ENCODE measurements around the gene MMD2. TPM values are rescaled to one million over a fixed set of nuclear protein-coding genes. Genes with fewer than 3 reads are reported as not detected.

MMD2 gene
- total RNA-seq, 4 donors from 2014 or later: not detected

DNA sequence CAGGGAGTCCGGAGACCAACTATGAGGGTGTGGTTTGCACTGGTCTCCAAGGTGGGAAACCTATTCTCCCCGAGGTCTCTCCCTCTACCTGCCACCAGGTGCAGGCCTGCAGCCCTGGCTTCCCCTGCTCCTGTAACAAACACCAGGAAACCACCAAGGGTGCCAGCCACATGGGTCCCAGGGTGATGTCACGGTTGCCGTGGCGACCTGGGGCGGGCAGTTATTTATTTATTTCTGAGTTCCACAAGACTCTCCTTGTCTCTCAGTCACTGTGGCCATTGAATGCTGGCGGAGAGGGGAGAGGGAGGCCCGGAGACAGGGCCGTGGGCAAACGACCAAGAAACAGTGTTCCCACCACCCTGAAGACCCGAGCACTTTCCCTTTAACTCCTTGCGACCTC is 27.0 kb downstream of the MMD2 start:
- Histone ChIP-seq H3K4me3 (no peak overlapping the region), H3K36me3 (no peaks in the 10 kb centered on the region), H3K4me1 (no peaks in the 10 kb centered on the region), H3K27me3 (peaks cover 0 to 33% (median 0%) of the 10 kb centered on the region in 4 donors), H3K27ac (no peak overlapping the region), H3K9me3 (no peaks in the 10 kb centered on the region)
- DNase-seq: no peak
- TF ChIP-seq, protein P1, sequence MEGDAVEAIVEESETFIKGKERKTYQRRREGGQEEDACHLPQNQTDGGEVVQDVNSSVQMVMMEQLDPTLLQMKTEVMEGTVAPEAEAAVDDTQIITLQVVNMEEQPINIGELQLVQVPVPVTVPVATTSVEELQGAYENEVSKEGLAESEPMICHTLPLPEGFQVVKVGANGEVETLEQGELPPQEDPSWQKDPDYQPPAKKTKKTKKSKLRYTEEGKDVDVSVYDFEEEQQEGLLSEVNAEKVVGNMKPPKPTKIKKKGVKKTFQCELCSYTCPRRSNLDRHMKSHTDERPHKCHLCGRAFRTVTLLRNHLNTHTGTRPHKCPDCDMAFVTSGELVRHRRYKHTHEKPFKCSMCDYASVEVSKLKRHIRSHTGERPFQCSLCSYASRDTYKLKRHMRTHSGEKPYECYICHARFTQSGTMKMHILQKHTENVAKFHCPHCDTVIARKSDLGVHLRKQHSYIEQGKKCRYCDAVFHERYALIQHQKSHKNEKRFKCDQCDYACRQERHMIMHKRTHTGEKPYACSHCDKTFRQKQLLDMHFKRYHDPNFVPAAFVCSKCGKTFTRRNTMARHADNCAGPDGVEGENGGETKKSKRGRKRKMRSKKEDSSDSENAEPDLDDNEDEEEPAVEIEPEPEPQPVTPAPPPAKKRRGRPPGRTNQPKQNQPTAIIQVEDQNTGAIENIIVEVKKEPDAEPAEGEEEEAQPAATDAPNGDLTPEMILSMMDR (IDR thresholded peaks at IDR 0.05): no peak
- no peak for TF ChIP-seq POLR2A (IDR thresholded peaks at IDR 0.05)
- 53 to 54% methylated on average over 12 of the region's 12 CpGs for WGBS, 2 donors
- intact Hi-C loops (cut with DNase I): no loop called here

DNA sequence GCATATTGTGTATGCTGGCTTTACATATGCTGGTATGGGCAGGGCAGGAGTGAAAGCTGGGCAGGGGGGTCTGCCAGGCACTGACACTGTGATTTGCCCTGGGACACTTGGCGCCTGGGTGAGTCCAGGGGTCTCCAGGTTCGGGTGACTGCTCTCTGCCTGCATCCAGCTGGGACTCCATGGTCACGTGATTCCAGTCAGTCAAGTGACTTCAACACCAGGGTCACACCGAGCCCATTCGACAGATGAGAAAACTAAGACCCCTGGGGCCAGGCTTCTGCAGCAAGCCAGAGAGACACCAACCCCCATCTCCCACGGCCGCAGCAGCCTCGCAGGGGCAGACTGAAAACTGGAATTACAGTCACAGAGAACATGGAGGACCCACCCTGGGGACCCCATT is 30.0 kb downstream of the MMD2 start:
- Histone ChIP-seq H3K27ac (no peak overlapping the region), H3K36me3 (no peaks in the 10 kb centered on the region), H3K4me1 (no peaks in the 10 kb centered on the region), H3K27me3 (peaks cover 0 to 28% (median 0%) of the 10 kb centered on the region in 4 donors), H3K9me3 (no peaks in the 10 kb centered on the region), H3K4me3 (no peak overlapping the region)
- DNase-seq: no peak
- 94% methylated on average over 3 of the region's 8 CpGs; no CpG with 5 or more reads in 1 of the 2 donors for WGBS, 2 donors
- TF ChIP-seq POLR2A (IDR thresholded peaks at IDR 0.05): no peak
- TF ChIP-seq, protein P1 (IDR thresholded peaks at IDR 0.05): no peak
- intact Hi-C loops (cut with DNase I): no loop called here

DNA sequence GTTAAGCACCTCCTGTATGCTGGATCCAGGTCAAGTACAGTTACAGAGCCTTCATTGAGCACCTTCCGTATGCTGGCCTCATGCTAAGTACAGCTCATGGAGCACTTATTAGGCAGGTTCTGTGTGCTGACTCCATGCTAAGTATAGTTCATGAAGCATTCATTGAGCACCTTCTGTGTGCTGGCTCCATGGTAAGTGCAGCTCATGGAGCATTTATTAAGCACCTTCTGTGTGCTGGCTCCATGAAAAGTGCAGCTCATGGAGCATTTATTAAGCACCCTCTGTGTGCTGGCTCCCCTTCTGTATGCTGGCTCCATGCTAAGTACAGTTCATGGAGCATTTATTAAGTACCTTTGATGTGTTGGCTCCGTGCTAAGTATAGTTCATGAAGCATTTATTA is 30.5 kb downstream of the MMD2 start:
- TF ChIP-seq, protein P1 (IDR thresholded peaks at IDR 0.05): no peak
- Histone ChIP-seq H3K9me3 (no peaks in the 10 kb centered on the region), H3K27ac (no peak overlapping the region), H3K27me3 (peaks cover 0 to 30% (median 0%) of the 10 kb centered on the region in 4 donors), H3K4me1 (no peaks in the 10 kb centered on the region), H3K36me3 (no peaks in the 10 kb centered on the region), H3K4me3 (no peak overlapping the region)
- intact Hi-C loops (cut with DNase I): no loop called here
- WGBS, 2 donors: 59 to 80% methylated on average over 2 of the region's 2 CpGs
- no peak for DNase-seq

DNA sequence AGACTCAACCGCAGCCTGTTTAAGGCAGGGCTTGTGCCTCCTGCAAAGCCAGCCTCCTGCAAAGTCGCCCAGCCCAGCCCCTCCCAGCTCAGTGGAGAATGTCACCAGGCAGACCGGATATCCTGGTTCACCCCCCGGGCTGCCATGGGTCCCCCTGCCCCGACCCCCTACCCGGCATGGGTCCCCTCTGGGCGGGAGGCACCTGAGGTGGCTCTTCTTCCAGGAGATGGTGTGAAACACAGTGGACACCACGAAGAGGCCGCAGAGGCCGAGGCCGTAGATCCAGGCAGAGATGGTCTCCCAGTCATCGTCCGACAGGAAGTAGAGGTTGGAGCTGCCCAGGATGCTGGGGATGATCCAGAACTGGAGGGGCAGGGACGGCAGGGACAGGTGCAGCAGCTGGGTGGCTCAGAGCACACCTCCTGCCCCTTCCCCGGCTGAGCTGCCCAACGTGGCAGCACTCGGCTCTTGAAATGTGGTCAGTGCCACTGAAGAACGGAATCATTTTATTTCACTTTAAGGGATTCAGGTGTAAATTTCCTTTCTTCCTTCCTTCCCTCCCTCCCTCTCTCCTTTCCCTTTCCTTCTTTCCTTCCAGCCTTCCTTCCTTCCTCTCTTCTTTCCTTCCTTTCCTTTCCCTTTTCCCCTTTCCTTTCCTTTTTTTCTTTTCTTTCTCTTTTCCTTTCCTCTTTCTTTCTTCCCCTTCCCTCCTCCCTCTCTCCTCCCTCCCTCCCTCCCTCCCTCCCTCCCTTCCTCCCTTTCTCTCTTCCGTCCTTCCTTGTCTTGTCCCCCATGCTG is 38.8 kb downstream of the MMD2 start:
- no peak for TF ChIP-seq POLR2A (IDR thresholded peaks at IDR 0.05)
- TF ChIP-seq, protein P1 (IDR thresholded peaks at IDR 0.05): no peak
- H3K36me3 ChIP-seq: no peaks in the 10 kb centered on the region
- no peak overlapping the region for H3K27ac ChIP-seq
- no peak overlapping the region for H3K4me3 ChIP-seq
- no peak for DNase-seq
- 75 to 80% methylated on average over 8 of the region's 19 CpGs for WGBS, 2 donors
- H3K27me3 ChIP-seq: peaks cover 0 to 24% (median 0%) of the 10 kb centered on the region in 4 donors
- H3K4me1 ChIP-seq: no peaks in the 10 kb centered on the region
- H3K9me3 ChIP-seq: peaks cover 0 to 15% (median 5%) of the 10 kb centered on the region in 3 donors
- intact Hi-C loops (cut with DNase I): no loop called here

DNA sequence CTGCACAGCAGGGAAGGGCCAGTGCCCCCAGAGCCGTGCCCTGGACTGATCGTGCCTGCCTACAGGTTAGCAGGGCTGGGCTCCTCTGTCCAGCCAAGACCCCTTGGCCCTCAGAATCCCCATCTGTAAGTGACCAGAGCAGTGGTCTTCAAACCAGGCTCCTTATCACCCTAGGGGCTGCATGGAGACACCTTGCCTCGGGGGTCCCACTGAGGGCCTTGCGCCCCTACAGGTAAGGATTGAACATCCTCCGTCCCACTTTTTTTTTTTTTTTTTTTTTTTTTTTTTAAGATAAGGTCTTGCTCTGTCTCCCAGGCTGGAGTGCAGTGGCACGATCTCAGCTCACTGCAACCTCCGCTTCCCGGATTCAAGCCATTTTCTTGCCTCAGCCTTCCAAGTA is 42.9 kb downstream of the MMD2 start:
- no peak for DNase-seq
- Histone ChIP-seq H3K9me3 (peaks cover 0 to 15% (median 5%) of the 10 kb centered on the region in 3 donors), H3K36me3 (no peaks in the 10 kb centered on the region), H3K27me3 (peaks cover 0 to 16% (median 0%) of the 10 kb centered on the region in 4 donors), H3K27ac (no peak overlapping the region), H3K4me3 (no peak overlapping the region), H3K4me1 (no peaks in the 10 kb centered on the region)
- TF ChIP-seq, protein P1 (IDR thresholded peaks at IDR 0.05): no peak
- no peak for TF ChIP-seq POLR2A (IDR thresholded peaks at IDR 0.05)
- 50 to 63% methylated on average over 3 to 8 of the region's 8 CpGs for WGBS, 2 donors
- intact Hi-C loops (cut with DNase I): no loop called here
